Daoy (cell line): Measurements from ENCODE around the gene SLC15A2. TPM values are rescaled to one million over a fixed set of nuclear protein-coding genes. Genes with fewer than 3 reads are reported as not detected.

Source experiments
- DNase-seq: peaks from one replicate; pipeline ENCODE4 v3.0.0-alpha.2; 2015; ENCODE audit warnings: low read depth
- total RNA-seq: library from RNA; depleted of rRNA; stranded (reverse); fragments of >200 nt; shearing (Covaris generic); gene quantifications from 2 replicates; pipeline ENCODE4 v1.2.3, GENCODE V29; 2014; rRNA removed

Gene SLC15A2
- total RNA-seq, 1 experiment from 2014 or later: 0.17 TPM

- DNase-seq: no peak
Measured at GRCh38 chr3:121981473-121981872, 87.3 kb downstream of the SLC15A2 start.

GRCh38 chr3:121985846-121986245 is 91.6 kb downstream of the SLC15A2 start:
- no peak for DNase-seq

- no peak for DNase-seq
Measured at GRCh38 chr3:121988146-121988545, 93.9 kb downstream of the SLC15A2 start.

GRCh38 chr3:121989943-121990342 is 95.7 kb downstream of the SLC15A2 start:
- DNase-seq: no peak

- no peak for DNase-seq
Measured at GRCh38 chr3:121992601-121993560, 98.7 kb downstream of the SLC15A2 start.

Other genes with a start within 250 kb of the SLC15A2 start
- gene HCLS1, start 233.5 kb upstream of the SLC15A2 start, total RNA-seq: 0.68 and 1.3 TPM in 2 replicates
- gene GOLGB1, start 144.7 kb upstream of the SLC15A2 start, total RNA-seq: 20.7 and 21.1 TPM in 2 replicates
- gene IQCB1, start 59.3 kb upstream of the SLC15A2 start, total RNA-seq: 31.0 and 31.7 TPM in 2 replicates
- 11.3 and 23.3 TPM in 2 replicates for gene EAF2, start 59.2 kb upstream of the SLC15A2 start, total RNA-seq
- not detected in 2 replicates for gene ILDR1, start 127.8 kb downstream of the SLC15A2 start, total RNA-seq
- 0.15 and 0.29 TPM in 2 replicates for gene CD86, start 161.0 kb downstream of the SLC15A2 start, total RNA-seq